Gastroesophageal sphincter (tissue), 4 donors: ENCODE data around the gene YWHAQ. TPM values are rescaled to one million over a fixed set of nuclear protein-coding genes. Genes with fewer than 3 reads are reported as not detected.

Experiments used
- ATAC-seq: fragments of 150-250 bp; one replicate; pipeline ENCODE4 v1.9.1; 2016; ENCODE audit warnings: mild to moderate bottlenecking, moderate library complexity
- H3K27ac ChIP-seq, 4 donors: fragments of 200-600 bp; sonication (generic) in 3 of 4; 1 replicate in 3 of 4; 2 replicates in 1 of 4; pipeline ENCODE4 v1.5.1; 2016 to 2019
- H3K27me3 ChIP-seq: fragments of 200-600 bp; sonication (generic); one replicate; pipeline ENCODE4 v1.5.1; 2019
- H3K36me3 ChIP-seq, 2 donors: fragments of 200-600 bp; sonication (generic); one replicate each; pipeline ENCODE4 v1.5.1; 2019; ENCODE audit warnings: control low read depth in 1 of 2
- H3K4me1 ChIP-seq, 3 donors: fragments of 200-600 bp; sonication (generic); 1 replicate in 2 of 3; 2 replicates in 1 of 3; pipeline ENCODE4 v1.5.1; 2016 to 2019; ENCODE audit warnings: control low read depth in 2 of 3
- H3K4me3 ChIP-seq, 2 donors: fragments of 200-600 bp; sonication (generic); one replicate each; pipeline ENCODE4 v1.5.1; 2019; ENCODE audit warnings: mild to moderate bottlenecking in 1 of 2, moderate library complexity in 1 of 2
- H3K9me3 ChIP-seq, 3 donors: fragments of 200-600 bp; sonication (generic); one replicate each; pipeline ENCODE4 v1.5.1; 2017 to 2019; ENCODE audit warnings: control low read depth in 2 of 3
- EP300 ChIP-seq: sonication (generic); formaldehyde crosslinking; IDR thresholded peaks from one replicate; pipeline ENCODE4 v1.6.1; 2017; ENCODE audit warnings: antibody characterized with exemption, mild to moderate bottlenecking
- POLR2A ChIP-seq, 2 donors: fragments of 450-650 bp; IDR thresholded peaks; one replicate each; pipeline ENCODE4 v1.6.1; 2017; ENCODE audit warnings: antibody characterized with exemption in 2 of 2, mild to moderate bottlenecking in 2 of 2, moderate library complexity in 1 of 2
- POLR2AphosphoS5 ChIP-seq: sonication (generic); formaldehyde crosslinking; IDR thresholded peaks from one replicate; pipeline ENCODE4 v1.6.1; 2017; ENCODE audit warnings: antibody characterized with exemption
- WGBS, 2 donors: methylation state at CpG; one replicate each; pipeline ENCODE4 v1.1.5; 2018; ENCODE audit warnings: low coverage in 1 of 2; 5-methylcytosine and 5-hydroxymethylcytosine counted together
- total RNA-seq, 4 donors: library from RNA; depleted of rRNA; stranded (reverse); fragments of >200 nt; gene quantifications; one replicate each; pipeline ENCODE4 v1.1.0, GENCODE V29; 2016
- TF ChIP-seq, protein P1 (sequence below), 4 experiments: fragments of 200-600 bp in 2 of 4; fragments of 450-650 bp in 2 of 4; sonication (generic) in 1 of 4; IDR thresholded peaks; one replicate each; pipeline ENCODE4 v1.5.1; 2017 to 2019; ENCODE audit warnings: antibody characterized with exemption in 4 of 4, mild to moderate bottlenecking in 2 of 4, moderate library complexity in 2 of 4

Gene YWHAQ
- total RNA-seq, 4 donors from 2014 or later: 226 to 282 (median 255) TPM

DNA sequence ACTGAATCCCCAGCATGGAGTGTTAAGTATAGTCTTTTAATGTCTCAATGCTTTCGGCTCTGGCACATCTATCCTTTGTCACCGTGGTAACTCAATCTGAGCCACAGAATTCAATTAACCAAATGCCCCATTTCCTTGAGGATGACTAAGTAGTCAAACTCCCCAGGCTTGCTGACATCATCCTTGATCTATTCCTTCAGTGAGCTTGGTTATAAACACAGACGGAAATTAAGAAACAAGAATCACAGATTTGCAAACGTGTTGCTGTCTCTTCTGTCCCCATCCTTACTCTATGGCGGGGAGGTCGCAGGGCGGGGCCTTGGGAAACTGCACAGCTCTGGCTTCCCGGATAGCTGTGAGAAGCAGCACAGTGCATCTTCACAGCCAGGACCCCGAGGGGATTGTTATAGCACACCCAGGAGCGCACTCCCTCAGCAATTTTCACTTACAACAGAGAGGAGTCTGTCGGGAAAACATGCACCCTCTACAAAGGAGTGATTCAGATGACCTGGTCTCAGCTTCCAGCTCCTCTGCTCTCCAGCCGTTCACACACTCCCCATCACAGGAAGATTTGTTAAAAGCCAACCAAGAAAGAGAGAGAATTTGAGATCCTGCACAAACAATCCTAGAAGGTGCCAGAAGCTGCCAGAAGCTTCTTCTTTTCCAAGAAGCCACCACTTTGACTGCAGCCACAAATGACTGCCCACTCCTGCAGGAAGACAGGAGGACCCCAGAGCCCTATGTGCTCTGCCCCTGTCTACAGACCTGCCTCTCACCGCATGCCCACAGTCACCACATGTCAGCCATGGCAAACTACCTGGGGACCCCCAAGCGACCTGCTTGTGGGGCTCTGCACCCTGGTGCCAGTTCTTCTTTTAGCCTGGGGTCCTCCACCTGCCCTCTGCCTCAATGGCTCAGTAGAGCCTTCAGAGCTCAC lies 44.9 kb upstream of the YWHAQ start:
- TF ChIP-seq POLR2AphosphoS5: peak; percentile 53
- TF ChIP-seq, protein P1, sequence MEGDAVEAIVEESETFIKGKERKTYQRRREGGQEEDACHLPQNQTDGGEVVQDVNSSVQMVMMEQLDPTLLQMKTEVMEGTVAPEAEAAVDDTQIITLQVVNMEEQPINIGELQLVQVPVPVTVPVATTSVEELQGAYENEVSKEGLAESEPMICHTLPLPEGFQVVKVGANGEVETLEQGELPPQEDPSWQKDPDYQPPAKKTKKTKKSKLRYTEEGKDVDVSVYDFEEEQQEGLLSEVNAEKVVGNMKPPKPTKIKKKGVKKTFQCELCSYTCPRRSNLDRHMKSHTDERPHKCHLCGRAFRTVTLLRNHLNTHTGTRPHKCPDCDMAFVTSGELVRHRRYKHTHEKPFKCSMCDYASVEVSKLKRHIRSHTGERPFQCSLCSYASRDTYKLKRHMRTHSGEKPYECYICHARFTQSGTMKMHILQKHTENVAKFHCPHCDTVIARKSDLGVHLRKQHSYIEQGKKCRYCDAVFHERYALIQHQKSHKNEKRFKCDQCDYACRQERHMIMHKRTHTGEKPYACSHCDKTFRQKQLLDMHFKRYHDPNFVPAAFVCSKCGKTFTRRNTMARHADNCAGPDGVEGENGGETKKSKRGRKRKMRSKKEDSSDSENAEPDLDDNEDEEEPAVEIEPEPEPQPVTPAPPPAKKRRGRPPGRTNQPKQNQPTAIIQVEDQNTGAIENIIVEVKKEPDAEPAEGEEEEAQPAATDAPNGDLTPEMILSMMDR (IDR thresholded peaks at IDR 0.05): no peak
- H3K4me1 ChIP-seq: peaks cover 0 to 6% (median 5%) of the 10 kb centered on the region in 3 donors
- H3K36me3 ChIP-seq: no peaks in the 10 kb centered on the region
- no peaks in the 10 kb centered on the region for H3K27me3 ChIP-seq
- H3K4me3 ChIP-seq: no peak overlapping the region
- 33 to 44% methylated on average over 4 to 6 of the region's 14 CpGs for WGBS, 2 donors
- no peaks in the 10 kb centered on the region for H3K9me3 ChIP-seq
- peak overlapping the region in 1 of 4 donors; percentile 41 for H3K27ac ChIP-seq
- ATAC-seq: peak; percentile 84

DNA sequence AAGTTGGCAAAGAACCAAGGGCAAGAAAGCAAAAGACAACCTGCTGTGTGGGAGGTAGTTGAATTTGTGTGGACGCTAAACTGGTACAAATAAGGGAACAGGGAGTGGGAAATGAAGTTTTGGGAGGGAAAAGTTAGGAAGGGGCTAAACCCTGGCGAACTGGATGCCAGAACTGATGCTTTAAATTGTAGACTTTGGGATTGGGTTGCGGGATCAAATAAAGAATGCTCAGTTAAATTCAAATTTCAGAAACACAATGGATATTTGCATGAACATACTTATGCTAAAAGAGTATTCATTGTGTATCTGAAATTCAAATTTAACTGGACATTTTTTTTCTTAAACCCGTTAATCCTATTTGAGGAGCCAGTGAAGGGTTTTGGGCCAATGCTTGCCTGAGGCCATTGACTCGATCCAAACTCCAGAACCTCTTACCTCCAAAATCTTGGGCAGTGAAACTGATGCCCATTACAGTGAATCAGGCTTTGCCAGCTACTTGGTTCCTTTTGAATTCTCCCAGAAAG lies 44.2 kb upstream of the YWHAQ start:
- Histone ChIP-seq H3K27ac (peak overlapping the region in 1 of 4 donors; percentile 41), H3K4me1 (peaks cover 0 to 6% (median 5%) of the 10 kb centered on the region in 3 donors), H3K4me3 (no peak overlapping the region), H3K36me3 (no peaks in the 10 kb centered on the region), H3K27me3 (no peaks in the 10 kb centered on the region), H3K9me3 (no peaks in the 10 kb centered on the region)
- WGBS, 2 donors: 91 to 100% methylated on average over 2 to 5 of the region's 5 CpGs
- TF ChIP-seq, protein P1 (IDR thresholded peaks at IDR 0.05): no peak
- ATAC-seq: no peak

- Histone ChIP-seq H3K27me3 (no peaks in the 10 kb centered on the region), H3K9me3 (no peaks in the 10 kb centered on the region), H3K27ac (no peak overlapping the region), H3K4me1 (peaks cover 0 to 10% (median 5%) of the 10 kb centered on the region in 3 donors), H3K36me3 (no peaks in the 10 kb centered on the region), H3K4me3 (no peak overlapping the region)
- WGBS, 2 donors: 77 to 82% methylated on average over 3 of the region's 6 CpGs
- ATAC-seq: no peak
- TF ChIP-seq POLR2AphosphoS5 (no peak), POLR2A (IDR thresholded peaks at IDR 0.05) (no peak), EP300 (no peak)
- TF ChIP-seq, protein P1 (IDR thresholded peaks at IDR 0.05): no peak
These were observed 43.2 kb upstream of the YWHAQ start for GRCh38 chr2:9673914-9674481.

DNA sequence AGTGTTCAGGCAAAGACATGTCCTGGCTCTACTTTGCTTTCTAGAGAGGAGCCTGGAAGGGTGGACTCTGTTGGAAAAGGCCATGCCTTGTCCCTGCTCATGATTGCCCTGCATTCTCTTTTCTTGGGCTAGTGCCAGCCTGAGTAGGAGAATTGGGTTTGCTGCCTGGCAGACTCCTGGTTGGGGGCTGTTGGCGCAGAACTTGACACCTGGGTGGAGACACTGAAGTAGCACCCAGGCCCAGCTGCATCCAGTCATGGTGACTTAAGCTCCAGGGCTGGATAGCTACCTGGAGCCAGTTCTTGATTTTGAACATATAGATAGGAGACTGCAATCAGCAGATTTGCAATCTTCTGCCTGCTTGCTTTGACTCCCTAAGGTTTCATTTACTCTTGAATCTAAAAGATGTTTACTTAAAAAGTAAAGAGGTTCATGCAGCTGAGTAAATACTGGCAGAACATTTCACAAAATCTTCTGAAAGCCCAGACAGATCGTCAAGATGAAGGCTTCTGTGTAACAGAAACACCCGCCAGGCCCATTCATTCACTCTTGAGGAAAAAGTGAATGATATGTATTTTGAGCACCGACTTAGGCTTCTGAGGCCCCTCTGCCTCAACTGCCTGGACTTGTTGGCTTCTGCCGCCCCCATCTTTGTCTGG lies 38.0 kb upstream of the YWHAQ start:
- TF ChIP-seq POLR2A (IDR thresholded peaks at IDR 0.05) (no peak), POLR2AphosphoS5 (no peak), EP300 (no peak)
- TF ChIP-seq, protein P1 (IDR thresholded peaks at IDR 0.05): no peak
- no peak for ATAC-seq

More for the DNA sequence above, 38.0 kb upstream of the YWHAQ start:
- H3K4me3 ChIP-seq: no peak overlapping the region
- H3K4me1 ChIP-seq: peaks cover 0 to 10% (median 0%) of the 10 kb centered on the region in 3 donors
- H3K36me3 ChIP-seq: no peaks in the 10 kb centered on the region
- no peaks in the 10 kb centered on the region for H3K9me3 ChIP-seq
- H3K27ac ChIP-seq: no peak overlapping the region
- WGBS, 2 donors: 69 to 70% methylated on average over 4 of the region's 5 CpGs
- no peaks in the 10 kb centered on the region for H3K27me3 ChIP-seq
